Myocyte (in vitro differentiated cells): ENCODE measurements around the gene LIMS3. TPM values are rescaled to one million over a fixed set of nuclear protein-coding genes. Genes with fewer than 3 reads are reported as not detected.
"Not testable (repeated sequence)": the region's sequence is repeated elsewhere in the genome, so short reads cannot be mapped to it uniquely, and the experiment has no call there.

Source experiments
- DNase-seq: peaks from one replicate; pipeline ENCODE4 v3.0.0-alpha.2; 2012; ENCODE audit warnings: low read depth
- total RNA-seq: library from RNA; depleted of rRNA; stranded (reverse); fragments of >200 nt; gene quantifications from 2 replicates; pipeline ENCODE4 v1.2.3, GENCODE V29; 2014

LIMS3 gene
- total RNA-seq, 1 donor from 2014 or later: 11.9 TPM

GRCh38 chr2:109924481-109924880 is 26.0 kb downstream of the LIMS3 start:
- not testable (repeated sequence) for DNase-seq

- DNase-seq: not testable (repeated sequence)
These were observed 29.3 kb downstream of the LIMS3 start for GRCh38 chr2:109927803-109928202.

GRCh38 chr2:109929222-109929621 is 30.7 kb downstream of the LIMS3 start:
- not testable (repeated sequence) for DNase-seq

GRCh38 chr2:109936534-109936933 is 38.0 kb downstream of the LIMS3 start:
- DNase-seq: not testable (repeated sequence)

GRCh38 chr2:109945362-109945761 is 46.9 kb downstream of the LIMS3 start:
- DNase-seq: not testable (repeated sequence)

- DNase-seq: not testable (repeated sequence)
These were observed 48.9 kb downstream of the LIMS3 start for GRCh38 chr2:109947262-109947958.

GRCh38 chr2:109947959-109948520 is 49.6 kb downstream of the LIMS3 start:
- DNase-seq: not testable (repeated sequence)

GRCh38 chr2:109950146-109950843 is 51.8 kb downstream of the LIMS3 start:
- DNase-seq: not testable (repeated sequence)

- DNase-seq: not testable (repeated sequence)
These were observed 65.5 kb downstream of the LIMS3 start for GRCh38 chr2:109963942-109964341.

- DNase-seq: not testable (repeated sequence)
These were observed 67.0 kb downstream of the LIMS3 start for GRCh38 chr2:109965482-109965881.

- not testable (repeated sequence) for DNase-seq
These were observed 67.7 kb downstream of the LIMS3 start for GRCh38 chr2:109966107-109966736.

GRCh38 chr2:109966858-109967257 is 68.4 kb downstream of the LIMS3 start:
- not testable (repeated sequence) for DNase-seq

- not testable (repeated sequence) for DNase-seq
These were observed 71.4 kb downstream of the LIMS3 start for GRCh38 chr2:109969864-109970263.

GRCh38 chr2:109971710-109972109 is 73.2 kb downstream of the LIMS3 start:
- DNase-seq: not testable (repeated sequence)

Other genes starting within 250 kb of the LIMS3 start
- 7.9 and 21.0 TPM in 2 replicates for gene RGPD5, start 104.4 kb upstream of the LIMS3 start, total RNA-seq
- gene MALL, start 217.1 kb downstream of the LIMS3 start, total RNA-seq: 0.16 TPM in 1 of 2 replicates, not detected in the other